Stimulated activated CD8-positive, alpha-beta memory T cell treated with anti-CD3 and anti-CD28 coated beads, Interleukin-12 subunit alpha, Interleukin-12 subunit beta, amount 100 ng/mL, for 1 hour (primary cell): ENCODE measurements around the gene NOBOX.
"Not testable (repeated sequence)": the region's sequence is repeated elsewhere in the genome, so short reads cannot be mapped to it uniquely, and the experiment has no call there.

Experiments used
- DNase-seq: peaks from one replicate; pipeline ENCODE4 v3.0.0-alpha.2; 2020; ENCODE audit warnings: low read depth

The NOBOX gene

GRCh38 chr7:144391823-144392255 lies 11.7 kb downstream of the NOBOX start:
- no peak for DNase-seq

GRCh38 chr7:144391014-144391413 lies 12.5 kb downstream of the NOBOX start:
- DNase-seq: no peak

- no peak for DNase-seq
Observed at GRCh38 chr7:144390481-144390880, 13.0 kb downstream of the NOBOX start.

GRCh38 chr7:144388950-144389349 lies 14.5 kb downstream of the NOBOX start:
- no peak for DNase-seq

- DNase-seq: no peak
Observed at GRCh38 chr7:144386741-144387140, 16.8 kb downstream of the NOBOX start.

GRCh38 chr7:144384555-144385245 lies 18.8 kb downstream of the NOBOX start:
- DNase-seq: no peak

GRCh38 chr7:144384071-144384470 lies 19.4 kb downstream of the NOBOX start:
- no peak for DNase-seq

- no peak for DNase-seq
Observed at GRCh38 chr7:144379776-144380384, 23.6 kb downstream of the NOBOX start.

GRCh38 chr7:144378651-144379050 lies 24.8 kb downstream of the NOBOX start:
- no peak for DNase-seq

GRCh38 chr7:144369221-144369620 lies 34.3 kb downstream of the NOBOX start:
- not testable (repeated sequence) for DNase-seq

GRCh38 chr7:144367250-144367649 lies 36.2 kb downstream of the NOBOX start:
- DNase-seq: not testable (repeated sequence)

GRCh38 chr7:144365523-144365922 lies 38.0 kb downstream of the NOBOX start:
- DNase-seq: not testable (repeated sequence)

GRCh38 chr7:144362061-144362460 lies 41.4 kb downstream of the NOBOX start:
- DNase-seq: not testable (repeated sequence)

- DNase-seq: not testable (repeated sequence)
Observed at GRCh38 chr7:144356860-144357259, 46.6 kb downstream of the NOBOX start.

GRCh38 chr7:144356185-144356584 lies 47.3 kb downstream of the NOBOX start:
- DNase-seq: not testable (repeated sequence)

- DNase-seq: not testable (repeated sequence)
Observed at GRCh38 chr7:144355176-144355822, 48.2 kb downstream of the NOBOX start, which contains the start of gene ARHGEF5. TSS of gene ARHGEF5 (plus strand) at chr7:144355402. CDS start at chr7:144362670, 7,268 bp downstream.

GRCh38 chr7:144351667-144352066 lies 51.8 kb downstream of the NOBOX start:
- DNase-seq: not testable (repeated sequence)

GRCh38 chr7:144348625-144349024 lies 54.9 kb downstream of the NOBOX start:
- not testable (repeated sequence) for DNase-seq
